Neutrophil (primary cell): ENCODE measurements around the gene CPSF3.
"Not testable (repeated sequence)": the region's sequence is repeated elsewhere in the genome, so short reads cannot be mapped to it uniquely, and the experiment has no call there.

Source experiments
- H3K27ac ChIP-seq: fragments of 200-600 bp; sonication (generic); 2 replicates; pipeline ENCODE4 v1.5.1; 2016; ENCODE audit warnings: mild to moderate bottlenecking, moderate library complexity
- H3K27me3 ChIP-seq: fragments of 200-600 bp; sonication (generic); 2 replicates; pipeline ENCODE4 v1.6.0; 2016; ENCODE audit warnings: mild to moderate bottlenecking
- H3K36me3 ChIP-seq: fragments of 200-600 bp; sonication (generic); 2 replicates; pipeline ENCODE4 v1.5.1; 2017
- H3K4me1 ChIP-seq, 2 experiments: fragments of 200-600 bp in 1 of 2; sonication (generic) in 1 of 2; 1 replicate in 1 of 2; 2 replicates in 1 of 2; pipeline versions ENCODE4 v1.5.1 to v1.6.1; 2013 to 2016; ENCODE audit warnings: low read depth in 1 of 2, low read length in 1 of 2, mild to moderate bottlenecking in 1 of 2, moderate library complexity in 1 of 2; ENCODE audit not compliant: control insufficient read depth in 1 of 2, insufficient read depth in 1 of 2
- H3K4me3 ChIP-seq, 2 experiments: fragments of 200-600 bp in 1 of 2; sonication (generic) in 1 of 2; 1 replicate in 1 of 2; 2 replicates in 1 of 2; pipeline ENCODE4 v1.5.1; 2013 to 2016; ENCODE audit warnings: low read depth in 1 of 2, low read length in 1 of 2, mild to moderate bottlenecking in 1 of 2, moderate library complexity in 1 of 2
- H3K9me3 ChIP-seq: fragments of 200-600 bp; sonication (generic); 2 replicates; pipeline ENCODE4 v1.5.1; 2016
- TF ChIP-seq, protein P1 (sequence below): fragments of 200-600 bp; sonication (generic); IDR thresholded peaks from 2 replicates; pipeline ENCODE4 v1.5.1; 2016; ENCODE audit warnings: antibody characterized with exemption

Gene CPSF3

DNA sequence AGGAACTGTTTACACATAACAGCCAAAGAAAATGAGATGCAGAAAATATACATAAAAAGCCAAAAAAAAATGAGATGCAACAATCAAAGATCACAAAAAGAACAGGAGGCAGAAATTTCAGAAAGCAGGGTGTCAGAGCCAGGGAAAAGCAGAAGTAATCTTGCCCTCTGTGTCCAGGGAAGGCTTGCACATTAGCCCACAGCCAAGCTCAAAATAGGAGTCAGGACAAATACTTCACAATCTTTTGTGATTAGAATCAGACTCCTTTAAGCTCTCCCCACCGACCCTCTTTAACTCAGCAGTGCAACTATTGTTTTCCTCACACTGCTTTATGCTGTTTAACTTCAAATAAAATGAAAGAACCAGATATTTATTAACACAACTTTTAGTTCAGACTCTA, 85.5 kb downstream of the CPSF3 start:
- H3K36me3 ChIP-seq = peaks cover 86% of the 10 kb centered on the region
- H3K4me3 ChIP-seq = no peak overlapping the region
- peak overlapping the region; percentile 11 for H3K27ac ChIP-seq
- H3K9me3 ChIP-seq = no peaks in the 10 kb centered on the region
- TF ChIP-seq, protein P1, sequence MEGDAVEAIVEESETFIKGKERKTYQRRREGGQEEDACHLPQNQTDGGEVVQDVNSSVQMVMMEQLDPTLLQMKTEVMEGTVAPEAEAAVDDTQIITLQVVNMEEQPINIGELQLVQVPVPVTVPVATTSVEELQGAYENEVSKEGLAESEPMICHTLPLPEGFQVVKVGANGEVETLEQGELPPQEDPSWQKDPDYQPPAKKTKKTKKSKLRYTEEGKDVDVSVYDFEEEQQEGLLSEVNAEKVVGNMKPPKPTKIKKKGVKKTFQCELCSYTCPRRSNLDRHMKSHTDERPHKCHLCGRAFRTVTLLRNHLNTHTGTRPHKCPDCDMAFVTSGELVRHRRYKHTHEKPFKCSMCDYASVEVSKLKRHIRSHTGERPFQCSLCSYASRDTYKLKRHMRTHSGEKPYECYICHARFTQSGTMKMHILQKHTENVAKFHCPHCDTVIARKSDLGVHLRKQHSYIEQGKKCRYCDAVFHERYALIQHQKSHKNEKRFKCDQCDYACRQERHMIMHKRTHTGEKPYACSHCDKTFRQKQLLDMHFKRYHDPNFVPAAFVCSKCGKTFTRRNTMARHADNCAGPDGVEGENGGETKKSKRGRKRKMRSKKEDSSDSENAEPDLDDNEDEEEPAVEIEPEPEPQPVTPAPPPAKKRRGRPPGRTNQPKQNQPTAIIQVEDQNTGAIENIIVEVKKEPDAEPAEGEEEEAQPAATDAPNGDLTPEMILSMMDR = no peak
- H3K27me3 ChIP-seq = no peaks in the 10 kb centered on the region
- no peaks in the 10 kb centered on the region for H3K4me1 ChIP-seq

DNA sequence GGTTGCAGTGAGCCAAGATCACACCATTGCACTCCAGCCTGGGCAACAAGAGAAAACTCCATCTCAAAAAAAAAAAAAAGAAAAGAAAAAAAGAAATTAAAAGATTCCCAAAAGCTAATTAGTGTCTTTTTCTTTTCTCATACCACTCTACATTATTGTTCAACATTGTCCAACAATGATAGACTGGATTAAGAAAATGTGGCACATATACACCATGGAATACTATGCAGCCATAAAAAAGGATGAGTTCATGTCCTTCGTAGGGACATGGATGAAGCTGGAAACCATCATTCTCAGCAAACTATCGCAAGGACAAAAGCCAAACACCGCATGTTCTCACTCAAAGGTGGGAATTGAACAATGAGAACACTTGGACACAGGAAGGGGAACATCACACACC, 90.5 kb downstream of the CPSF3 start:
- H3K27me3 ChIP-seq, H3K9me3 ChIP-seq, H3K4me3 ChIP-seq, H3K4me1 ChIP-seq, H3K27ac ChIP-seq: not testable (repeated sequence)
- H3K36me3 ChIP-seq = peaks cover 77% of the 10 kb centered on the region

DNA sequence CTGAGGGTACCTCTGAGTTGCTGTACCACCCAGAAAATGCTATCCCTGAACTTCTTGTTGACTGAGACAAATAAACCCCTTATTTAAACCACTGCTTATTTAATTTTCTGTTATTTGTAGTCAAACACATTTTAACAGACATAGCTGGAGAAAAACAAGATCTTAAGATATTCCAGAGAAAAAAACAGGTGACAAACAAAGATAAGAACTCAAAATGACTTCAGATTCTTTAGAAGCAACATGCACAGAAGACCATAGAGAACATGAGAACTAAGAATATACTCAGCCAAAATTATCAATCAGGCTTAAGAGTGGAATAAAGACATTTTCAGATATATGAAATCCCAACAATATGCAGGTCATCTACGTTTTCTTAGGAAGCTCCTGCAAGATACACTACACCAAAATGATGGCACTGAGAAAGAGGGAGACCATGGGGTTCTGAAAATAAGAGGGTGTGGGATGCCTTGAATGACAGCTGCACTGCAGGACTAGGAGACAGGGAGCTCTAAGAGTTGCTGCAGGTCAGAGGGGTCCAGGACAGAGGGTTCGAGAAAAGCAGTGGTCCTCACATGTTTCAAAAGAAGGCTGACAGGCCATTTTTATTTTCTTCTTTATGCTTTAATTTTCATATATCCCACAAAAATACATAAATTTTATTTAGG, 93.8 kb downstream of the CPSF3 start:
- H3K27me3 ChIP-seq = no peaks in the 10 kb centered on the region
- H3K27ac ChIP-seq = no peak overlapping the region
- TF ChIP-seq, protein P1 = no peak
- no peaks in the 10 kb centered on the region for H3K9me3 ChIP-seq
- H3K4me1 ChIP-seq = no peaks in the 10 kb centered on the region
- peaks cover 80% of the 10 kb centered on the region for H3K36me3 ChIP-seq
- no peak overlapping the region for H3K4me3 ChIP-seq

DNA sequence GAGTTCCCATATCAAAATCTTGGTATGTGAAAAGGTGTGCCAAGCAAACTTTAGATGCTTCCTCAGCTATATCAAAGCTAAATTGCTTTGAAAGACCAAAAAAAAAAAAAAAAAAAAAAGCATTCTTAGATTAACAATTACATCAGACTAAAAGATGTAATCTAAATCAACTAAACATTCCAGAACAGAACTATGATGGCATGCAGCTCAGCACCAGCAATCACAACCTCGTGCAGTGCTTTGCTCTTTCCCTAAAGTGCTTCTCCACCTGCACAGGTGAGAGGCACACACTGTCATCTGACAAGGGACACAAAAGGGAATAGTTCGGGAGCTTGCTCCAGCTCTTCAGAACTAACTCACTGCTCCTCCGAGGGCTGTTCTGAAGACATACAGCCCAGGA, 94.7 kb downstream of the CPSF3 start:
- Histone ChIP-seq H3K27ac (no peak overlapping the region), H3K9me3 (no peaks in the 10 kb centered on the region), H3K4me1 (no peaks in the 10 kb centered on the region), H3K27me3 (no peaks in the 10 kb centered on the region), H3K36me3 (peaks cover 74% of the 10 kb centered on the region), H3K4me3 (no peak overlapping the region)
- TF ChIP-seq, protein P1 = no peak

DNA sequence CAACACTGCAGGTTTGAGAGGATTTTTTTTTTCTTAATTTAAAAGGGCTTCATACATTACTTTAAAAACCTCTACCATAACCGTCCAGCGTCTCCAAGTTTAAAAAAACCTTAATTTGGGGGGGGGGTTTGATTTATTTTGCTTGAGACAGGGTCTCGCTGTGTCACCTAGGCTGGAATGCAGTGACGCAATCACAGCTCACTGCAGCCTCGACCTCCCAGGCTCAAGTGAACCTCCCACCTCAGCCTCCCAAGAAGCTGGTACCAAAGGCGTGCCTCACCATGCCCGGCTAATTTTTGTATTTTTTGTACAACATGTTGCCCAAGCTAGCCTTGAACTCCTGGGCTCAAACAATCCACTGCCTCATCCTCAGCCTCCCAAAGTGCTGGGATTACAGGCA, 95.3 kb downstream of the CPSF3 start:
- TF ChIP-seq, protein P1 = no peak
- Histone ChIP-seq H3K27me3 (no peaks in the 10 kb centered on the region), H3K4me1 (no peaks in the 10 kb centered on the region), H3K9me3 (no peaks in the 10 kb centered on the region), H3K27ac (no peak overlapping the region), H3K4me3 (no peak overlapping the region), H3K36me3 (peaks cover 73% of the 10 kb centered on the region)

DNA sequence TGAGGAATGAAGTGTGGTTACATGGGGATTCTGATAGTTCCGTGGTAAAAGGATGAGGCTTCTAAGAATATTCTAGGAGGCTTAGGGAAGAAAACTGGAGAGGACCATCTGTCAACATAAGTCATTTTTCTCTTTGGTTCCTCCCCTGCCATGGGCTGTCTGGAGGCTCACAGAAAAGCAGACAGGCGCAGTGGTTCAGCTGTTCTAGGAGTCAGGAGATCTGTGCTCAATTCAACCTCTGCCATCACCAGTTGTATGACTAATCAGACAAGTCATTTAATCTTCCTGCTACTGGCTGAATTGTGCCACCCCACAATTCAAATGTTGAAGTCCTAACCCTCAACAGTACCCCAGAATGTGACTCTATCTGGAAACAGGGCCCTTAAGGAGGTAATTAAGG, 95.8 kb downstream of the CPSF3 start:
- TF ChIP-seq, protein P1 = no peak
- Histone ChIP-seq H3K4me1 (no peaks in the 10 kb centered on the region), H3K27ac (no peak overlapping the region), H3K36me3 (peaks cover 77% of the 10 kb centered on the region), H3K27me3 (no peaks in the 10 kb centered on the region), H3K9me3 (no peaks in the 10 kb centered on the region), H3K4me3 (no peak overlapping the region)
